K562 treated with DMSO at 1 percent for 24 hours (cell line): ENCODE measurements around the gene CKAP2L. TPM values are rescaled to one million over a fixed set of nuclear protein-coding genes. Genes with fewer than 3 reads are reported as not detected.

ENCODE experiments used
- total RNA-seq: library from RNA; unstranded; fragments of 300-600 nt; gene quantifications from 2 replicates; pipeline ENCODE4 v1.2.3, GENCODE V29; 2022; ENCODE audit warnings: low read depth; ENCODE audit not compliant: insufficient read depth

Gene CKAP2L, protein sequence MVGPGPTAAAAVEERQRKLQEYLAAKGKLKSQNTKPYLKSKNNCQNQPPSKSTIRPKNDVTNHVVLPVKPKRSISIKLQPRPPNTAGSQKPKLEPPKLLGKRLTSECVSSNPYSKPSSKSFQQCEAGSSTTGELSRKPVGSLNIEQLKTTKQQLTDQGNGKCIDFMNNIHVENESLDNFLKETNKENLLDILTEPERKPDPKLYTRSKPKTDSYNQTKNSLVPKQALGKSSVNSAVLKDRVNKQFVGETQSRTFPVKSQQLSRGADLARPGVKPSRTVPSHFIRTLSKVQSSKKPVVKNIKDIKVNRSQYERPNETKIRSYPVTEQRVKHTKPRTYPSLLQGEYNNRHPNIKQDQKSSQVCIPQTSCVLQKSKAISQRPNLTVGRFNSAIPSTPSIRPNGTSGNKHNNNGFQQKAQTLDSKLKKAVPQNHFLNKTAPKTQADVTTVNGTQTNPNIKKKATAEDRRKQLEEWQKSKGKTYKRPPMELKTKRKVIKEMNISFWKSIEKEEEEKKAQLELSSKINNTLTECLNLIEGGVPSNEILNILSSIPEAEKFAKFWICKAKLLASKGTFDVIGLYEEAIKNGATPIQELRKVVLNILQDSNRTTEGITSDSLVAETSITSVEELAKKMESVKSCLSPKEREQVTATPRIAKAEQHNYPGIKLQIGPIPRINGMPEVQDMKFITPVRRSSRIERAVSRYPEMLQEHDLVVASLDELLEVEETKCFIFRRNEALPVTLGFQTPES
- 12.0 and 16.9 TPM in 2 replicates for total RNA-seq

GRCh38 chr2:112764071-112765044 is at the start of gene CKAP2L:
TSS of gene CKAP2L (minus strand) at chr2:112764609. CDS start at chr2:112764598, 11 bp downstream.

DNA sequence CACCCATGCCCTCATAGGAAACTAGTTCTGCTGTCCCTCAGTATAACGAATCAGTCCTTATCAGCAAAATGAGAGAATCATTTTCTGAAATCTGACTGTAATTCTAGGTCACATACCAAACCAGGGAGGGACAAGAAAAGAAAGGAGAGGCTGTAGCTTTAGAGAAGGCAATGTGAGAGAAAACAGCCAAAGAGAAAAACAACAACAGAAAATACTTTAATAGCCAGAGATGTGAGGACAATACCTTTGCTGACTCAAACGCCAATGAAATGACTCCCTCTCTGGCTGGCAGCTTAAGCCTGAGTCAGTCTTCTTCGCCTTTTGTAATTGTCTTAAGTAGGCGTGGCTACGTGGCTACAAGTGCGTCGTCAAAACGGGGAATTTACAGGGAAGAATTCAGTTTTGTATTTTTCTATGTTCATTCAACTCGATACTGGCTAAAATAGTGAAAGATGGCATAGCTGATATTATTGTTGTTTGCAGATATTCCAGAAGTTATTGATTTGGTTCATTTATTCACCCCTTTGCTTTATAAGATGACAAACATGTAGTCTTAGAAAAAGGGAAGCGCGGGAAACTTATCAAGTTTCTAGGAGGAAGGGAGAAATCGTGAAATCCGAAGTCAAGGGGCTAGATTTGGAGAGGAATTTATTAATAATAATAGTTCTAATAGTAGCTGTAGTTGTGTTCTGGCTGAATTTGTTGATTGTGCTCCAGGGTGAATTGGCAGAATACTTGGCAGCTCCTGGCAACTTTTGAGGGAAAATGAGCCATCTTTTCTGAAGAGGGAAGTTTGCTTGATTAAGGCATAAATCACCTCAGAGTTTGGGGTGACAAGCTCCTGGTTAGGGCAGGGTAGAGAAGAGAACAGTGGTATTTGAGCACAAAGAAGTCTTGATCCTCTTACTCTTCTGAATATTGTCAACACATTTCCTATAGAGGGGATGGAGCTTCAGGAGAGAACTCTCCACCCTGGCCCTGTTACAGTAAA is 20.1 kb upstream of the CKAP2L start, which contains the start of gene IL1A:
Gene IL1A, minus strand, starts transcription at position 295 of the 991 bp plus-strand sequence. CDS start 723 bp downstream, outside the sequence.

DNA sequence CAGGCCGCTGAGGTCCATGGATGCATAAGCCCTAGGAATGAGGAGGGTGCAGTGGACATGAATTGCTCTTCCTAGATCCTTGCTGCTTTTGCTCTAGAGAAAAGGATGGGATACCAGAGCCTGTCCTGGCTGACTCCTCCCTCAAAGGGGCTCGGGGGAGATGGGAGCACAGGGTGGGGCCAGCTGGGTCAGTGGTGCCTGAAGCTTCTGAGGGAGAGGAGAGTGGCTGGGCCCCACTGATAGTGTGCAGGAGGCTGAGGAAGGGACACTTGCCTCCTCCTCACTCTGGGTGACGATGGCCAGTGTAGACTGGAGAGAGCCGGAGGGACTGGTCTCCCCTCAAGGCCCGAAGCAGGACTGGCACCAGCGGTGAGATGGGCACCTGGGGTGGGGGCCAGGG is 43.6 kb downstream of the CKAP2L start, which contains the start of gene NT5DC4:
Gene NT5DC4, plus strand, starts transcription at position 236 of the 400 bp plus-strand sequence. Its CDS starts 60 bp downstream, at position 296.

Other genes starting within 250 kb of the CKAP2L start
- gene POLR1B, start 222.1 kb downstream of the CKAP2L start, total RNA-seq = 7.0 and 7.9 TPM in 2 replicates
- 62.1 and 63.1 TPM in 2 replicates for gene CHCHD5, start 180.0 kb downstream of the CKAP2L start, total RNA-seq
- gene SLC20A1, start 118.7 kb downstream of the CKAP2L start, total RNA-seq = 59.5 and 64.4 TPM in 2 replicates
- gene NT5DC4, start 43.6 kb downstream of the CKAP2L start, total RNA-seq = not detected in 2 replicates
- 1.5 and 1.8 TPM in 2 replicates for gene IL1A, start 19.9 kb upstream of the CKAP2L start, total RNA-seq
- 0.56 and 1.1 TPM in 2 replicates for gene IL1B, start 72.2 kb upstream of the CKAP2L start, total RNA-seq
- gene IL37, start 146.6 kb upstream of the CKAP2L start, total RNA-seq = not detected in 2 replicates
- not detected in 2 replicates for gene IL36G, start 213.4 kb upstream of the CKAP2L start, total RNA-seq
- gene IL36A, start 240.8 kb upstream of the CKAP2L start, total RNA-seq = not detected in 2 replicates